Activated CD8-positive, alpha-beta memory T cell treated with anti-CD3 and anti-CD28 coated beads, Interleukin-2, amount 50 U/mL, for 1 hour (primary cell): ENCODE measurements around the gene RAD51B.

Experiments used
- DNase-seq: peaks from one replicate; pipeline ENCODE4 v3.0.0-alpha.2; 2020; ENCODE audit errors: extremely low read depth

The RAD51B gene

GRCh38 chr14:68702135-68702534 is 882.6 kb downstream of the RAD51B start:
- DNase-seq: no peak

- DNase-seq: no peak
Observed at GRCh38 chr14:68702578-68702977, 883.0 kb downstream of the RAD51B start.

DNA sequence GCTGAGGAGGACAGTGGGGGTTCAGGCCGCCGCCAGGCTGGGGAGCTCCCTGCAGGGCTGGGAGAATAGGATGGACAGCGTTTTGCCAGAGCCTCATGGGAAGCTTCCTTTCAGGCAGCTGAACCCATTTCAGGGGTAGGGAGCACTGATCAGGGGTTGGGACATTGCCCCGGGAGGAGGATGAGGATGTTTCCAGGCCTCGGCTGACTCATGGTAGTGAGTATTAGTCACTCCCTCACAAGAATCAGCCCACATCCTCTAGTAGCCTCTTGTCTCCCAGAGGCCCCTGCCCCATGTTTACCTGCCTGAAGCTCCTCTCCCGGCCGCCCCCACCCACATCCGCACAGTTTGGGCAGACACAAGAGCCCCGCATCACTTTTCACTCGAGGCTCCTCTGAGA is 883.5 kb downstream of the RAD51B start:
- no peak for DNase-seq

DNA sequence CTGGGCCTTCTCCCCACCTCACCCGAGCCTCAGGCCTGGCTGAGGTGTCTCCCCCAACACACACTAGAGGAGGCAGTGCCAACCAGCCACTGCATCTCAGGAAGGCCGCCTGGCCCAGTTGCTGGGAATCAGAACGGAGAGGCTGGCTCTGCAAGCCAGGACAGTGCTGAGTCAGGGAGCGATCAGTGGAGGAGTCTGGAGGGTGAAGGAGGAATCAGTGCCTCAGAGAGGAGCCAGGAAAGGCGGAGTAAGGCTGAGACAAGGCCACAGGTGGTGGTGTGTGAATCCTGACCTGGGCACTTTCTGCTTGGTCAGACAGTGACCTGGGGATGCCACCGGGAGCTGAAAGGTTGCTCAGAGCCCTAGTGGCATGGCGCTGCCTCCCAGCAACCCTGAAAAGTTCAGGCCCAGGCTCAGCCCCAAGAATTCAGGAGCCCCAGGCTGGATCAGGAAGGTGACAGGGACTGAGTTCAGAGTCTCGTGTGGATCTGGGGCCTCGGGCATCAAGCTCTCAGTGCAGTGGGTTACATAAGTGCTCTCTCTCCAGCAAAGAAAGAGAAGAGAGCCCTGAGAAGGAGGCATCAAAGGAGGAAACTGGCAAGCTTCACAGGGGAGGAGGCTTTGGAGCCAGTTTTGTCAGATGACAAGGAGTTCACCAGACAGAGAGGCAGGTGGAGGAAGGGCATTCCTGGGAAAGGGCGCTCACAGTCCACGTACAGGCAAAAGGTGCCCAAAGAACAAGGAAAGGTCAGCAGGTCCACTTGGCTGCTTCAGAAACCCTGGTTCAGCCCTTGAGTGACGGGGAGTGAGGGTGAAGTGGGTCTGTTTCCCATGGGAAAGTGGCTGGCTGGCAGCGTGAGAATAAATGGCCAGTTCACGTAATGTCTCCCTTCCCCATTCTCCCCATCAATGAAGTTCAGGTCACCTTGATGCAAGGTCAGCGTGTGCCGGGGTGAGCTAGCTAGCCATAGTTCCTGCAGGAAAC is 885.4 kb downstream of the RAD51B start:
- DNase-seq: no peak

DNA sequence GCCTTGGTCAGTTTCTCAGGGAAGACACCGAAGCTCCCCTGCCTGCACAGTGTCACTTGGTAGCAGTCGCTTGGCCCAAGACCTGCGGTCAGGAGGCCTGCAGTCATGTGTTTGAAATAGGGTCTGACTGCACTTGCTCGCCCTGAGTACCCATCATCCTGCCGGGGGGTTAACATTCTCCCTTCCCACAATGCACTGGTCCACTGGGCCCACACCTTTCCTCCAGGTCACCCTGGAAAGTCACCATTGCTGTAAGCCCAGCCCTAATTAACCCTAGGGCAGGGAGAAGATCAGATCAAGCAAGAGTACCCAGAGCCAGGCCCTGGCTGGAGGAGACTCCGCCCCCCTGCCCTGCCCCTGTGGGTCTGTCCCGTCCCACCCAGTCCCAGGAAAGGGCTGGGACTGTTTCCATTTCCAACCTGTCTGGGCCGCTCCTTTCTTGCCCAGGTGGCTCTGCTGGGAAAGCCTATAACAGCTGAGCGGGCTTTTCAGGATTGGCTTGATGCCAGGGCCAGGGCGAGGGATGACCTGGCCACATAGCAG is 886.2 kb downstream of the RAD51B start:
- DNase-seq: no peak

DNA sequence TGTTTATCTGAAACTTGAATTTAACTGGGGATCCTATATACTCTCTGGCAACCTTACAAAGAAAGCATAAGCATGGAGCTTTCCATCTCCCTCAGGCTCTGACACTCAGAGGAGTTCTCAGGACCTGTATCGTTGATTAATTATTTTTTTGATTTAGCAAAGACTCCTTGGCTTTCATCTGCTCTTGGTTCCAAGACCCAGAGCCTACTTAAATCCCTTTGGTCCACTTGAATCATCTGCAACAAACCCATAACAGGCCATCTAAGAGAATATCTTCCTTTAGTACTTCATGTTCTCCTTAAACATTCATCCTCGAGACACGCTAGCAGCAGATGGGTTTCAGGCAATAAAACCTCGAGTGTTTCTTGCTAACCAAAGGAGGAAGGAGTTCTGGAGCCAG is 887.9 kb downstream of the RAD51B start:
- DNase-seq: no peak

- no peak for DNase-seq
Observed at GRCh38 chr14:68708343-68708742, 888.8 kb downstream of the RAD51B start.

GRCh38 chr14:68709007-68709406 is 889.4 kb downstream of the RAD51B start:
- no peak for DNase-seq

DNA sequence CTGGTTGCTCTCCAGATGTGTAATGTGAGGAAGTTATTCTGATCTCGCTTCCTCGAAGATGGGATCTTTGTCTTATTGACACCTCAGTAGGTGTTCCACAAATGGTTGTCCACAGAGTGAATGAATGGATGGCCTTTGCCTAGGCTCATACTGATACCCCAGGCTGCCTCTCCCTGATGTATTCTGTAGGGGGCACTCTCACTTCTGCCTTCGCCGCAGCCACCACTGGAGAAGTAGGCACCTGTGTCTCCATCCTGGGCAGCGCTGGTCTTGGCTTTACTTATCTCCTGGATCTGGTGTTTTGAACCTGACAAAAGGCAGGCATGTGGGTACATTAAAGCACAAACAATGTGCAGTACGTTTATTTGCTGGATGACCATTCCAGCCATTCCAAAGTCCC is 891.2 kb downstream of the RAD51B start:
- DNase-seq: no peak

DNA sequence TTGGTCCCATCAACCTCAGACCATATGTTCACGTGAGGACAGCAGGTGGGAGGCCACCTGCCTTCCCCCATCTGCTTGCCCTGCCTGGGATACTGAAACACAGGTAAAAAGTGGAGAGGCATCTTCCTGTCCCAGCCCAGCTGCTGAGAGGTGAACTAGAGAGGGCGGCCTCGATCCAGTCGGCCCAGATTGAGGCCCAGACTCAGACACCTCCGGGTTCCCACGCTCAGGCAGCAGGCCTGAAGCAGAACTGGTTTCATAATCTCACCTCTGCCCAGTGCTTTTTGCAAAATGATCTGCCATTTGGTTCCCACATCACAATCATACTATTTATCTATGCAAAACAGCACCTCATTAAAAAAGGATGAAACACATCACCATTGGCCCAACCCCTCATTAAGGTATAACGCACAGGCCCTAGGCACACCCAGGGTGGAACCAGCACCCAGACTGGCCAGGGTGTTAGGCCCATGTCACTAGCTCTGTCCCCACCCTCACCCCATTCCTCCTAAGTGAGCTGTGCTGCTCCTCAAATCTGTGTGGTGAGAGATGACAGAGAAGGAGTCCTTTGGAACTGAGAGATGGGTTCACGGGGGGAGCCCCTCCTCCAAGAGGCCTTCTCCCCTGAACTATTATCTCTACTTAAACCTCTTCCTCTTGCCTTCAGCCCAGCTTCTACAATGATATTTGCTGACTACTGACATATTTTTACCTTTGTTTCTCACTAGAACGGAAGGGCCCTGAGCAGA is 892.2 kb downstream of the RAD51B start:
- DNase-seq: no peak

DNA sequence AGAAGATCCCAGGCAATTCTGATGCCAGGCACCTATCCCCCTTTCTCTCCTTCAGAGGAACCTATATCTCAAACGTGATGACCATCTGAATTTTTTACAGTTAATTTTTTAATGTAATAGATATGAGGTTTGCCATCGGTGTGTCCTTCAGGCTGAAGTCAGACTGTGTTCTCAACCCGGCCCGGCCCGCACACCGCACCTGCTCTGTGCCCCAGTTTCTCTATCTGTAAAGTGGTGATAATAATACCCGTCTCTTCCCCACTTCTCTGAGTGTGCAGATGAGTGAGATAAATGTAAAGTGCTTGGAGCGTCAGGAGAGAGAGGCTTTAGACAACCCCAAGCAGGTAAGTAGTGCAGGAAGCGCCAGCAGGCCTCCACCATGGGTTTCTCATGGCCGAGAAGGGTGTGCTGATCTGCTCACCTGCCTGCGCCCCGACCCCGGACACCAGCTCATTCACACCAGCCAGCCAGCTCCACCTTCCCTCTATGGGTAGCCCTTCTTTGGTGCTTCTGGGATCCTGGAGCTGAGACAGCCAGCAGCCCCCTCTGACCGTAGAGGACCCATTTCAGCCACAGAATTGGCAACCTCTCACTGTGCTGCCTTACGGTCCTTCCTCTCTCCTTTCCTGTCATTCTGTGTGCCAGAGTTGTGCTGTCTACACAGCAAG is 893.3 kb downstream of the RAD51B start:
- DNase-seq: no peak

GRCh38 chr14:68713782-68714181 is 894.2 kb downstream of the RAD51B start:
- DNase-seq: no peak

- DNase-seq: no peak
Observed at GRCh38 chr14:68714991-68715924, 895.7 kb downstream of the RAD51B start.

DNA sequence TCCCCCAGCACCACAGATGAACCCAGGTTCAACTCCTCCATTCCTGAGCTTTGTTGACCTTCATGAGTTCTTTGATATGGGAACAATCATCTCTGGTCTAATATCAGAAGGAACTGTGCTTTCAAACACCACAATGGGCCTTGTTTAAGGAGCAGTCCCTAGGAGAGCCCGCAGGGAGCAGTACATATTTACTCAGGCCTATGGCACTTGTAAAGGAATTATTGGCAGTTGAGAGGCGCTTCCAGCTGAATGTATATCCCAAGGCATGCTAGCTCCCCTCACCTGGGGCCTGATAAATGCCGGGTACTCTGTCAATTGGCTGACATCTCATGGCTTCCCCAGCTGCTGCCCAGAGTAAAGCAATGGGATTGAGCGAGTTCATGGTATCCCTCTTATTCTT is 897.1 kb downstream of the RAD51B start:
- DNase-seq: no peak

GRCh38 chr14:68718023-68718990 is 898.7 kb downstream of the RAD51B start:
- no peak for DNase-seq

DNA sequence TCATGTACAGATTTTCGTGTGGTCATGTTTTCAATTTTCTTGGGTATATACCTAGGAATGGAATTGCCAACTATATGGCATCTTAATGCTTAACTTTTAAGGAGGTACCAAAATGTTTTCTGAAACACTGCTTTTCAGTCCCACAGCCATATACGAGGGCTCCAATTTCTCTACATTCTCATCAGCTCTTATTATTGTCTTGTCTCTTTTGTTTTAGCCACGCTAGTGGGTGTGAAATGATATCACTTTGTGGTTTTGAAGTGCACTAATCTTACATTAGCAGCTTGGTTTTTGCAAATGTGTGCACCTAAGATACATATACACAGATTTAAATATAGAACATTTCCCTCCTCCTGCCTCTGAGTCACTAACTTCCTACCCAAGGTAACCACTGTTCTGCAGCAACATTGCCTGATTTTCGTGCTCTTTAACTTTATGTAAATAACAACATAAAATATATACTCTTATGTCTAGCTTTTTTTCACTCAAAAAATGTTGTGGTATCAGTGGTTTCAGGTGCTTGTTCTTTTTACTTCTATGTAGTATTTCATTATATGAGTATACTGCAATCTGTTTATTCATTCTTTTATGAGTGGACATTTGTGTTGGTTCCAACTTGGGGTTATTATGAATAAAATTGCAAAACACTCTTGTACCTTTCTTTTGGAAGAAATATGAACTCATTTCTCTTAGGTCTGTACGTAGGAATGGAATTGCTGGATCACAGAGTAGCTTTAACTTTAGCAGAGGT is 900.2 kb downstream of the RAD51B start:
- no peak for DNase-seq

DNA sequence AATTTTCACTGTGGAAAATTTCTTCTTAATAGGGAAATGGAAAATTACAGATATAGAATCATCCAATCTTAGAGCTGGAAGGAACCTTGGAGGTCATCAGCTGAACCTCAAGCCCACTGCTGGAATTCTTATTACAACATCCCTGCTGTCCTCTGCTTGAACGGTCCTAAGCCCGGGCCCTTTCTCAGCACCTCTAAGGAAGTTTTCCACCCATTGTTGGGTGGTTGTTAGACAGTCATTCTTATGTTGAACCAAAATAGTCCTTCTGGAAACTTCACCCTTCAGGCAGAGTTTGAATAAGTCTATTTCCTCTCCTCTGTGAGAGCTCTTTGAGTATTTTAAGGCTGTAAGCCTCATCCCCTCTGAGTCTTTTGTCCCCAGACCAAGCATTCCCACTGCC is 902.6 kb downstream of the RAD51B start:
- no peak for DNase-seq

DNA sequence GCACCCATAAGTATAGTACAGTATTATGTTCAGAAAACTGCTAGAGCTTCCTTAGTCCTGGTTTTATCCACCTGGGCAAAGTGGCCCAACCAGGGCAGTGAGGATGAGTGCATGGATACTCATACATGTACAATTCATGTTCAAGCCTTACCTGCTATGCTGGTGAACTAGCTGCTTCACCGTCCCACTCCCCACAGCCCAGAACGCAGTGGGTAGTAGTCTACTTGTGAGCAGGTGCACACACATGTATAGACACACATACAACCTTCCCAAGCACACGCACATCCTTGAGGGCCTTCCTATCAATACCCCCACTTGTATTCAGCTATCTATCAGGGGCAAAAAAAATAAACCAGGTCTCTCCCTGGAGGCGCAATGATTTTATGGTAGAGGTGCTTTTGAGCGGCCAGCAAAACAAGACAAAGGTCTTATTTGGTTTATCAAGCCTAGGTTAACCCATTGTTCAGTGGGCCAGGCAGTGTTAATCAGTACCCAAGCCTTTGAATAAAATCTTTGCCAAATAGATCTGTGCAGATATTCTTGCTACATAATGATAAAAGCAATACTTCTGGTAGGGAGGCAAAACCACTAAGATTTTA is 903.5 kb downstream of the RAD51B start:
- DNase-seq: no peak
